ENCODE data around the gene DIP2B. TPM values are rescaled to one million over a fixed set of nuclear protein-coding genes. Genes with fewer than 3 reads are reported as not detected.

Gene DIP2B
- total RNA-seq, 1 donor from 2014 or later, result 37.1 TPM

DNA sequence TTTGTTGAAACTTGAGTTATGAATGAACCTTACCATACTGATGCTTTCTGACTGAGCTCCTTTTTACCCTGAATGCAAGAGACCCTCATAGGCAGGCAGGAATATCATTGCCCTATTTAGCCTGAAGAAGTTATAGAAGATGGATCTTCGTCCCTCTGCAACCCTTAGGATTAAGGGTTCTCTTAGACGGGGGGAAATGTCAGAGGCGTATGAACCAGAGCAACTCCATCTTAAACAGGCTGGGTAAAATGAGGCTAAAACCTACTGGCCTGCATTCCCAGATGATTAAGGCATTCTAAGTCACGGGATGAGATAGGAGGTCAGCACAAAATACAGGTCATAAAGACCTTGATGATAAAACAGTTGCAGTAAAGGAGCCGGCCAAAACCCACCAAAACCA is 266.6 kb downstream of the DIP2B start:
- Mint-ChIP-seq H3K4me3 (no peak overlapping the region), H3K9me3 (peaks cover 18% of the 10 kb centered on the region), H3K36me3 (peaks cover 43% of the 10 kb centered on the region), H3K4me1 (no peaks in the 10 kb centered on the region), H3K27me3 (ENCODE audit: insufficient read depth, low read depth) (peaks cover 2% of the 10 kb centered on the region), H3K27ac (no peak overlapping the region)
- Histone ChIP-seq H3K9me3 (ENCODE audit: low read depth) (no peaks in the 10 kb centered on the region), H3K27me3 (no peaks in the 10 kb centered on the region), H3F3A (ENCODE audit: low read depth) (no peaks in the 10 kb centered on the region), H2AFZ (replicated peaks) (no peak overlapping the region), H3K36me3 (no peaks in the 10 kb centered on the region), H3K4me3 (no peak overlapping the region), H3K9ac (no peak overlapping the region), H3K4me1 (no peaks in the 10 kb centered on the region), H3K4me2 (no peak overlapping the region), H3K27ac (no peak overlapping the region), H3K79me2 (ENCODE audit: low read depth) (peaks cover 97% of the 10 kb centered on the region), H4K20me1 (ENCODE audit: low read depth) (no peaks in the 10 kb centered on the region)
- TF ChIP-seq EZH2phosphoT487 (IDR thresholded peaks at IDR 0.05) (no peak), EZH2 (IDR thresholded peaks at IDR 0.05) (no peak)
- TF ChIP-seq, protein P1, sequence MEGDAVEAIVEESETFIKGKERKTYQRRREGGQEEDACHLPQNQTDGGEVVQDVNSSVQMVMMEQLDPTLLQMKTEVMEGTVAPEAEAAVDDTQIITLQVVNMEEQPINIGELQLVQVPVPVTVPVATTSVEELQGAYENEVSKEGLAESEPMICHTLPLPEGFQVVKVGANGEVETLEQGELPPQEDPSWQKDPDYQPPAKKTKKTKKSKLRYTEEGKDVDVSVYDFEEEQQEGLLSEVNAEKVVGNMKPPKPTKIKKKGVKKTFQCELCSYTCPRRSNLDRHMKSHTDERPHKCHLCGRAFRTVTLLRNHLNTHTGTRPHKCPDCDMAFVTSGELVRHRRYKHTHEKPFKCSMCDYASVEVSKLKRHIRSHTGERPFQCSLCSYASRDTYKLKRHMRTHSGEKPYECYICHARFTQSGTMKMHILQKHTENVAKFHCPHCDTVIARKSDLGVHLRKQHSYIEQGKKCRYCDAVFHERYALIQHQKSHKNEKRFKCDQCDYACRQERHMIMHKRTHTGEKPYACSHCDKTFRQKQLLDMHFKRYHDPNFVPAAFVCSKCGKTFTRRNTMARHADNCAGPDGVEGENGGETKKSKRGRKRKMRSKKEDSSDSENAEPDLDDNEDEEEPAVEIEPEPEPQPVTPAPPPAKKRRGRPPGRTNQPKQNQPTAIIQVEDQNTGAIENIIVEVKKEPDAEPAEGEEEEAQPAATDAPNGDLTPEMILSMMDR (IDR thresholded peaks at IDR 0.05), result no peak
- no peak for DNase-seq (ENCODE audit: low spot score)

DNA sequence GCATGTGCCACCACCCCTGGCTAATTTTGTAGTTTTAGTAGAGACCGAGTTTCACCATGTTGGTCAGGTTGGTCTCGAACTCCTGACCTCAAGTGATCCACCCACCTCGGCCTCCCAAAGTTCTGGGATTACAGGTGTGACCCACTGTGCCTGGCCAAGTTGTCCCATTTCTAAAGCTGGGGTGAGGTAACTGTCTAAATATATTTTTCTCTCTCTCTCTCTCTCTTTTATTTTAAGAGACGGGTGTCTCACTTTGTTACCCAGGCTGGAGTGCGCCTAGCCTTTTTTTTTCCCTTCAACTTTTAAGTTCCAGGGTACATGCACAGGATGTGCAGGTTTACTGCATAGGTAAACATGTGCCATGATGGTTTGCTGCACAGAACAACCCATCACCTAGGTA is 267.7 kb downstream of the DIP2B start:
- H3K27ac ChIP-seq, result no peak overlapping the region
- no peak for TF ChIP-seq EZH2 (IDR thresholded peaks at IDR 0.05)
- TF ChIP-seq, protein P1 (IDR thresholded peaks at IDR 0.05), result no peak
- no peak for TF ChIP-seq EZH2phosphoT487 (IDR thresholded peaks at IDR 0.05)
- H3K9me3 ChIP-seq (ENCODE audit: low read depth), result no peaks in the 10 kb centered on the region
- Mint-ChIP-seq H3K9me3 (peaks cover 18% of the 10 kb centered on the region), H3K27ac (no peak overlapping the region), H3K27me3 (ENCODE audit: insufficient read depth, low read depth) (peaks cover 2% of the 10 kb centered on the region), H3K4me1 (no peaks in the 10 kb centered on the region), H3K36me3 (peaks cover 41% of the 10 kb centered on the region), H3K4me3 (no peak overlapping the region)
- no peaks in the 10 kb centered on the region for H3K27me3 ChIP-seq
- H3K4me2 ChIP-seq, result no peak overlapping the region
- H3F3A ChIP-seq (ENCODE audit: low read depth), result no peaks in the 10 kb centered on the region
- no peak overlapping the region for H3K9ac ChIP-seq
- no peaks in the 10 kb centered on the region for H3K4me1 ChIP-seq
- no peaks in the 10 kb centered on the region for H4K20me1 ChIP-seq (ENCODE audit: low read depth)
- no peaks in the 10 kb centered on the region for H3K36me3 ChIP-seq
- H2AFZ ChIP-seq (replicated peaks), result no peak overlapping the region
- no peak overlapping the region for H3K4me3 ChIP-seq
- H3K79me2 ChIP-seq (ENCODE audit: low read depth), result peaks cover 95% of the 10 kb centered on the region
- no peak for DNase-seq (ENCODE audit: low spot score)

DNA sequence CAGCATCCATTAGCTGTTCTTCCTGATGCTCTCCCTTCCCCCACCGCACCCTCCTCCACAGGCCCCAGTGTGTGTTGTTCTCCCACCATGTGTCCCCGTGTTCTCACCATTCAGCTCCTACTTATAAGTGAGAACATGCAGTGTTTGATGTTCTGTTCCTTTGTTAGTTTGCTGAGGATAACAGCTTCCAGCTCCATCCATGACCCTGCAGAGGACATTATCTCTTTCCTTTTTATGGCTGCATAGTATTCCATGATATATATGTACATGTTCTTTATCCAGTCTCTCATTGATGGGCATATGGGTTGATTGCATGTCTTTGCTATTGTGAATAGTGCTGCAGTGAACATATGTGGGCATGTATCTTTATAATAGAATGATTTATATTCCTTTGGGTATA is 268.1 kb downstream of the DIP2B start:
- no peaks in the 10 kb centered on the region for H3K4me1 ChIP-seq
- no peak overlapping the region for H3K4me2 ChIP-seq
- H4K20me1 ChIP-seq (ENCODE audit: low read depth), result no peaks in the 10 kb centered on the region
- peaks cover 2% of the 10 kb centered on the region for H3K27me3 Mint-ChIP-seq (ENCODE audit: insufficient read depth, low read depth)
- no peak overlapping the region for H2AFZ ChIP-seq (replicated peaks)
- H3K9me3 Mint-ChIP-seq, result peaks cover 18% of the 10 kb centered on the region
- H3K27ac ChIP-seq, result no peak overlapping the region
- no peaks in the 10 kb centered on the region for H3K9me3 ChIP-seq (ENCODE audit: low read depth)
- H3K4me3 Mint-ChIP-seq, result no peak overlapping the region
- H3K27ac Mint-ChIP-seq, result no peak overlapping the region
- H3F3A ChIP-seq (ENCODE audit: low read depth), result no peaks in the 10 kb centered on the region
- H3K4me1 Mint-ChIP-seq, result no peaks in the 10 kb centered on the region
- DNase-seq (ENCODE audit: low spot score), result no peak
- H3K4me3 ChIP-seq, result no peak overlapping the region
- H3K9ac ChIP-seq, result no peak overlapping the region
- H3K79me2 ChIP-seq (ENCODE audit: low read depth), result peaks cover 95% of the 10 kb centered on the region
- TF ChIP-seq EZH2phosphoT487 (IDR thresholded peaks at IDR 0.05), result no peak
- TF ChIP-seq, protein P1 (IDR thresholded peaks at IDR 0.05), result no peak
- no peak for TF ChIP-seq EZH2 (IDR thresholded peaks at IDR 0.05)
- H3K27me3 ChIP-seq, result no peaks in the 10 kb centered on the region
- peaks cover 41% of the 10 kb centered on the region for H3K36me3 Mint-ChIP-seq
- H3K36me3 ChIP-seq, result no peaks in the 10 kb centered on the region

Measured in neural progenitor cell (in vitro differentiated cells).